NB4 (cell line): ENCODE results near the gene SCFD2.

Experiments used
- MYC ChIP-seq: IDR thresholded peaks from 2 replicates; pipeline ENCODE4 v1.6.1; 2011; ENCODE audit warnings: low read depth, low read length
- POLR2A ChIP-seq: IDR thresholded peaks from 2 replicates; pipeline ENCODE4 v1.6.1; 2011; ENCODE audit warnings: mild to moderate bottlenecking; ENCODE audit not compliant: insufficient read length; ENCODE audit errors: extremely low read depth
- TF ChIP-seq, protein P1 (sequence below): IDR thresholded peaks from one replicate; pipeline ENCODE4 v1.5.1; 2012; ENCODE audit warnings: low read depth, low read length

DNA sequence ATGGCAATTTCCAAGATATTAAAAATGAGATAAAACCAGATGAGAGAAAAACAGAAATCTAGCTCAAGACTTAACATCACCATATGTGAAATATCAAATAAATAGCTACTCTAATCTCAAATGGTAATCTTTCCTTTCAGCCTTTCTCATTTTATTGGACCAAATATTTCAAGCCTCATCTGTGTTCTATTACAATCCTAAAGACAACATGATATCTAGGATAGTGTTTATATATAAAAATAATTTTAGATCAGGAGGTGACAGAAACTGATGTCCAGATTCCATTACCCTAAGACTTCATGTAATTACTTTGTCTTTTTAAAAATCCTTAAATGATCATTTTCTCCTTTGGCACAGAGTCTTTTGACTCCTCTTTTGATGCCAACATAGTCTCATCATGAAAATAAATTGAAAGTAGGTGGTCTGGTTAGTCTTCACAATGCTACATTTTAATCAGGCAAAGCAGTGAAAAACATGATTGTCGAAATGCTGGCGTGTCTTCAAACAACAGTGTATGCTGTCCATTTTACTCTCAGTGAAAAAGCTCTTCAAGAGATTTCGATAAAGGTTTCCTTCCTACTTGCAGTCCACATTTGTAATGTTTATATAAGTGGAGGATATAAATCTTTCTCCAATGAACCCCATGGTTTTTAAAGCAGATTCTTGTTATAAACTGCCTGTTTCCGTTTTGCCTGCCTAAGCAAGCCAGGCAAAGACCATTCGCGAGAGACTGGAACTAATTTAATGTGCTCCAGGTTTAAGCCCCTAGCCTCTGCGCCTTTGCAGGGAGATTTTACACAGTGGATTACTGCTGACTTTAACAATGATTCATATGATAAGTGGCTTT is 169.8 kb downstream of the SCFD2 start:
- TF ChIP-seq MYC (no peak), POLR2A (no peak)
- TF ChIP-seq, protein P1, sequence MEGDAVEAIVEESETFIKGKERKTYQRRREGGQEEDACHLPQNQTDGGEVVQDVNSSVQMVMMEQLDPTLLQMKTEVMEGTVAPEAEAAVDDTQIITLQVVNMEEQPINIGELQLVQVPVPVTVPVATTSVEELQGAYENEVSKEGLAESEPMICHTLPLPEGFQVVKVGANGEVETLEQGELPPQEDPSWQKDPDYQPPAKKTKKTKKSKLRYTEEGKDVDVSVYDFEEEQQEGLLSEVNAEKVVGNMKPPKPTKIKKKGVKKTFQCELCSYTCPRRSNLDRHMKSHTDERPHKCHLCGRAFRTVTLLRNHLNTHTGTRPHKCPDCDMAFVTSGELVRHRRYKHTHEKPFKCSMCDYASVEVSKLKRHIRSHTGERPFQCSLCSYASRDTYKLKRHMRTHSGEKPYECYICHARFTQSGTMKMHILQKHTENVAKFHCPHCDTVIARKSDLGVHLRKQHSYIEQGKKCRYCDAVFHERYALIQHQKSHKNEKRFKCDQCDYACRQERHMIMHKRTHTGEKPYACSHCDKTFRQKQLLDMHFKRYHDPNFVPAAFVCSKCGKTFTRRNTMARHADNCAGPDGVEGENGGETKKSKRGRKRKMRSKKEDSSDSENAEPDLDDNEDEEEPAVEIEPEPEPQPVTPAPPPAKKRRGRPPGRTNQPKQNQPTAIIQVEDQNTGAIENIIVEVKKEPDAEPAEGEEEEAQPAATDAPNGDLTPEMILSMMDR, result no peak
